ENCODE results near the gene KATNB1. TPM values are rescaled to one million over a fixed set of nuclear protein-coding genes. Genes with fewer than 3 reads are reported as not detected.
A peak's percentile ranks its signal among the peaks of the same experiment; 100 is the strongest.
"Not testable (repeated sequence)": the region's sequence is repeated elsewhere in the genome, so short reads cannot be mapped to it uniquely, and the experiment has no call there.

The KATNB1 gene
- total and polyA plus RNA-seq, 10 donors, result 10.6 to 23.1 (median 17.0) TPM

- 42 to 56% (median 44%) methylated on average over 11 to 13 of the region's 13 CpGs for WGBS, 5 donors
- no peak overlapping the region for H3K4me3 ChIP-seq
- peak overlapping the region in 6 of 8 donors; percentile 14 to 61 (median 58) for H3K27ac ChIP-seq
- H3K27me3 ChIP-seq (replicated peaks in 1 of 7), result no peaks in the 10 kb centered on the region
- H3K4me1 ChIP-seq, result peaks cover 0 to 48% (median 14%) of the 10 kb centered on the region in 6 donors
- peaks cover 0 to 55% (median 3%) of the 10 kb centered on the region in 6 donors for H3K36me3 ChIP-seq
- DNase-seq, result no peak
- peak in 2 of 3 donors; percentile 43 to 56 for TF ChIP-seq POLR2AphosphoS5 (IDR thresholded peaks at IDR 0.05)
- TF ChIP-seq, protein P1, sequence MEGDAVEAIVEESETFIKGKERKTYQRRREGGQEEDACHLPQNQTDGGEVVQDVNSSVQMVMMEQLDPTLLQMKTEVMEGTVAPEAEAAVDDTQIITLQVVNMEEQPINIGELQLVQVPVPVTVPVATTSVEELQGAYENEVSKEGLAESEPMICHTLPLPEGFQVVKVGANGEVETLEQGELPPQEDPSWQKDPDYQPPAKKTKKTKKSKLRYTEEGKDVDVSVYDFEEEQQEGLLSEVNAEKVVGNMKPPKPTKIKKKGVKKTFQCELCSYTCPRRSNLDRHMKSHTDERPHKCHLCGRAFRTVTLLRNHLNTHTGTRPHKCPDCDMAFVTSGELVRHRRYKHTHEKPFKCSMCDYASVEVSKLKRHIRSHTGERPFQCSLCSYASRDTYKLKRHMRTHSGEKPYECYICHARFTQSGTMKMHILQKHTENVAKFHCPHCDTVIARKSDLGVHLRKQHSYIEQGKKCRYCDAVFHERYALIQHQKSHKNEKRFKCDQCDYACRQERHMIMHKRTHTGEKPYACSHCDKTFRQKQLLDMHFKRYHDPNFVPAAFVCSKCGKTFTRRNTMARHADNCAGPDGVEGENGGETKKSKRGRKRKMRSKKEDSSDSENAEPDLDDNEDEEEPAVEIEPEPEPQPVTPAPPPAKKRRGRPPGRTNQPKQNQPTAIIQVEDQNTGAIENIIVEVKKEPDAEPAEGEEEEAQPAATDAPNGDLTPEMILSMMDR (IDR thresholded peaks at IDR 0.05 in 8 of 11, conservative IDR thresholded peaks at IDR 0.05 in 3 of 11), result no peak
- intact Hi-C loops (cut with DNase I; ENCODE audit: low total_unique reads), result no loop called here
- no peaks in the 10 kb centered on the region for H3K9me3 ChIP-seq
Measured at GRCh38 chr16:57791195-57791892, 55.8 kb downstream of the KATNB1 start.

GRCh38 chr16:57791893-57792461 is 56.4 kb downstream of the KATNB1 start:
- TF ChIP-seq POLR2AphosphoS5 (IDR thresholded peaks at IDR 0.05) (no peak), POLR2A (IDR thresholded peaks at IDR 0.05) (no peak)
- TF ChIP-seq, protein P1 (IDR thresholded peaks at IDR 0.05 in 8 of 11, conservative IDR thresholded peaks at IDR 0.05 in 3 of 11), result no peak
- H3K4me3 ChIP-seq, result no peak overlapping the region
- H3K4me1 ChIP-seq, result peaks cover 0 to 41% (median 12%) of the 10 kb centered on the region in 6 donors
- H3K9me3 ChIP-seq, result no peaks in the 10 kb centered on the region
- H3K36me3 ChIP-seq, result peaks cover 0 to 58% (median 3%) of the 10 kb centered on the region in 6 donors
- intact Hi-C loops (cut with DNase I; ENCODE audit: low total_unique reads), result no loop called here
- no peak for DNase-seq
- no peaks in the 10 kb centered on the region for H3K27me3 ChIP-seq (replicated peaks in 1 of 7)
- 52 to 69% (median 63%) methylated on average over 8 of the region's 8 CpGs for WGBS, 5 donors
- peak overlapping the region in 6 of 8 donors; percentile 14 to 61 (median 58) for H3K27ac ChIP-seq

GRCh38 chr16:57794849-57795430 is 59.4 kb downstream of the KATNB1 start:
- Histone ChIP-seq H3K36me3 (peaks cover 0 to 43% (median 6%) of the 10 kb centered on the region in 6 donors), H3K9me3 (no peaks in the 10 kb centered on the region), H3K4me1 (peaks cover 13 to 49% (median 28%) of the 10 kb centered on the region in 6 donors), H3K27me3 (replicated peaks in 1 of 7) (peaks cover 0 to under 1% (median 0%) of the 10 kb centered on the region in 7 donors), H3K27ac (no peak overlapping the region), H3K4me3 (no peak overlapping the region)
- WGBS, 5 donors, result 52 to 89% (median 87%) methylated on average over 3 to 18 of the region's 18 CpGs
- intact Hi-C loops (cut with DNase I; ENCODE audit: low total_unique reads), result no loop called here
- TF ChIP-seq, protein P1 (IDR thresholded peaks at IDR 0.05 in 8 of 11, conservative IDR thresholded peaks at IDR 0.05 in 3 of 11), result no peak
- TF ChIP-seq POLR2A (IDR thresholded peaks at IDR 0.05), result no peak
- no peak for TF ChIP-seq POLR2AphosphoS5 (IDR thresholded peaks at IDR 0.05)
- DNase-seq, result no peak

GRCh38 chr16:57795431-57795878 is 59.9 kb downstream of the KATNB1 start:
- TF ChIP-seq POLR2A (IDR thresholded peaks at IDR 0.05) (no peak), POLR2AphosphoS5 (IDR thresholded peaks at IDR 0.05) (no peak)
- TF ChIP-seq, protein P1 (IDR thresholded peaks at IDR 0.05 in 8 of 11, conservative IDR thresholded peaks at IDR 0.05 in 3 of 11), result peak in 6 of 11 experiments; percentile 18 to 45 (median 37)
- intact Hi-C loops (cut with DNase I; ENCODE audit: low total_unique reads), result no loop called here
- no peak for DNase-seq
- Histone ChIP-seq H3K4me1 (peaks cover 18 to 52% (median 33%) of the 10 kb centered on the region in 6 donors), H3K27ac (no peak overlapping the region), H3K4me3 (no peak overlapping the region), H3K9me3 (no peaks in the 10 kb centered on the region), H3K36me3 (peaks cover 0 to 39% (median 6%) of the 10 kb centered on the region in 6 donors), H3K27me3 (replicated peaks in 1 of 7) (peaks cover 0 to 6% (median 0%) of the 10 kb centered on the region in 7 donors)
- 44 to 77% (median 56%) methylated on average over 6 to 9 of the region's 9 CpGs for WGBS, 5 donors

DNA sequence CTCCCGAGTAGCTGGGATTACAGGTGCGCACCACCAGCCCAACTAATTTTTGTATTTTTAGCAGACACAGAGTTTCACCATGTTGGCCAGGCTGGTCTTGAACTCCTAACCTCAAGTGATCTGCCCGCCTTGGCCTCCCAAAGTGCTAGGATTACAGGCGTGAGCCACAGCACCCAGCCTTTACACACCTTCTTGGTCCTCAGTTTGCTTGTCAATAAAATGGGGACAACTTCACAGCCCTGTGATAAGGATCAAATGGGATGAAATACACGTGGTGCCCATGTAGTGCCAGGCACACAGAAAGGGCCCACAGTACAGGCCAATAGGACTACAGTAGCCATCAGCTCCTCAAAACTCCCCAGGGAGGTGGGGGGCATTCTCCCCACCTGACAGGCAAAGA is 60.4 kb downstream of the KATNB1 start:
- Histone ChIP-seq H3K36me3 (peaks cover 0 to 34% (median 6%) of the 10 kb centered on the region in 6 donors), H3K27me3 (replicated peaks in 1 of 7) (peaks cover 0 to 11% (median 0%) of the 10 kb centered on the region in 7 donors), H3K4me1 (peaks cover 22 to 52% (median 36%) of the 10 kb centered on the region in 6 donors)
- H3K27ac ChIP-seq; H3K4me3 ChIP-seq; intact Hi-C loops (cut with DNase I; ENCODE audit: low total_unique reads); DNase-seq; H3K9me3 ChIP-seq: not testable (repeated sequence)
- 86 to 96% (median 95%) methylated on average over 5 of the region's 5 CpGs for WGBS, 5 donors

Data from spleen (tissue), 11 donors.